Kidney (tissue), 14 donors: ENCODE data around the gene LRBA. TPM values are rescaled to one million over a fixed set of nuclear protein-coding genes. Genes with fewer than 3 reads are reported as not detected.

Experiments used
- DNase-seq, 5 donors: peaks; one replicate each; pipeline ENCODE4 v3.0.0-alpha.2; 2013 to 2020
- FAIRE-seq: peaks from 2 replicates; lab custom pipeline; 2012; peaks lifted over from hg19 to GRCh38; lab: Jason Lieb, UNC
- H3K27ac ChIP-seq, 2 donors: one replicate each; pipeline ENCODE4 v1.7.0; 2013; ENCODE audit warnings: low read depth in 2 of 2, low read length in 2 of 2, inconsistent platforms in 1 of 2
- H3K27me3 ChIP-seq: one replicate; pipeline ENCODE4 v1.7.1; 2013; ENCODE audit warnings: low read length, inconsistent platforms; ENCODE audit not compliant: control insufficient read depth, insufficient read depth
- H3K36me3 ChIP-seq, 3 donors: one replicate each; pipeline versions ENCODE4 v1.7.0 to v1.7.1; 2013; ENCODE audit warnings: low read length in 3 of 3, control low read depth in 1 of 3, inconsistent platforms in 1 of 3; ENCODE audit not compliant: insufficient read depth in 3 of 3, control insufficient read depth in 2 of 3
- H3K4me1 ChIP-seq, 3 donors: one replicate each; pipeline versions ENCODE4 v1.7.0 to v1.7.1; 2013; ENCODE audit warnings: low read length in 3 of 3, inconsistent platforms in 1 of 3, low read depth in 1 of 3; ENCODE audit not compliant: control insufficient read depth in 2 of 3, insufficient read depth in 2 of 3
- H3K4me3 ChIP-seq, 3 donors: one replicate each; pipeline versions ENCODE4 v1.7.0 to v1.8.1; 2013; ENCODE audit warnings: low read length in 3 of 3, control low read depth in 1 of 3, inconsistent platforms in 1 of 3
- H3K9ac ChIP-seq, 3 donors: one replicate each; pipeline versions ENCODE4 v1.7.0 to v1.7.1; 2013; ENCODE audit warnings: low read length in 3 of 3, control low read depth in 1 of 3, inconsistent platforms in 1 of 3
- H3K9me3 ChIP-seq, 3 donors: one replicate each; pipeline versions ENCODE4 v1.7.0 to v1.7.1; 2013; ENCODE audit warnings: low read length in 3 of 3, control low read depth in 1 of 3, inconsistent platforms in 1 of 3; ENCODE audit not compliant: control insufficient read depth in 2 of 3, insufficient read depth in 1 of 3
- intact Hi-C: fragments of 100-400 bp; cut with DNase I; formaldehyde crosslinking; loops from one replicate; pipeline ENCODE4 v1.11.1; 2022
- polyA plus RNA-seq: library from polyadenylated mRNA; stranded (reverse); fragments of 350-450 nt; fragmentation: Illumina TruSeq; extraction: RNeasy Lipid Tissue Mini Kit (QIAGEN cat#74804); gene quantifications from one replicate; pipeline ENCODE4 v1.2.3, GENCODE V29; 2014; ENCODE audit warnings: low read depth, low replicate concordance; ENCODE audit not compliant: insufficient read depth
- total RNA-seq: library from RNA; stranded (reverse); fragmentation: NEBNext Ultra II Directional; extraction: Animal tissue kit (Norgen Biotek cat#: 25700); gene quantifications from one replicate; pipeline ENCODE4 v1.2.1, GENCODE V29; 2021
- TF ChIP-seq, protein P1 (sequence below): IDR thresholded peaks from 3 replicates; pipeline ENCODE4 v1.5.1; 2012; ENCODE audit warnings: mild to moderate bottlenecking, moderate library complexity, borderline replicate concordance; ENCODE audit not compliant: insufficient read depth; ENCODE audit errors: extremely low read depth
- donor health status: control.
- donor health status: control.
- donor health status: control.
- donor health status: control.
- donor health status: control.
- donor health status: DM: yes; HTN: yes; CAD: no.
- donor health status: Normal renal cell carcinoma (clear cell type).

Gene LRBA
- total and polyA plus RNA-seq, 2 donors from 2014 or later = 20.3 to 76.7 TPM

DNA sequence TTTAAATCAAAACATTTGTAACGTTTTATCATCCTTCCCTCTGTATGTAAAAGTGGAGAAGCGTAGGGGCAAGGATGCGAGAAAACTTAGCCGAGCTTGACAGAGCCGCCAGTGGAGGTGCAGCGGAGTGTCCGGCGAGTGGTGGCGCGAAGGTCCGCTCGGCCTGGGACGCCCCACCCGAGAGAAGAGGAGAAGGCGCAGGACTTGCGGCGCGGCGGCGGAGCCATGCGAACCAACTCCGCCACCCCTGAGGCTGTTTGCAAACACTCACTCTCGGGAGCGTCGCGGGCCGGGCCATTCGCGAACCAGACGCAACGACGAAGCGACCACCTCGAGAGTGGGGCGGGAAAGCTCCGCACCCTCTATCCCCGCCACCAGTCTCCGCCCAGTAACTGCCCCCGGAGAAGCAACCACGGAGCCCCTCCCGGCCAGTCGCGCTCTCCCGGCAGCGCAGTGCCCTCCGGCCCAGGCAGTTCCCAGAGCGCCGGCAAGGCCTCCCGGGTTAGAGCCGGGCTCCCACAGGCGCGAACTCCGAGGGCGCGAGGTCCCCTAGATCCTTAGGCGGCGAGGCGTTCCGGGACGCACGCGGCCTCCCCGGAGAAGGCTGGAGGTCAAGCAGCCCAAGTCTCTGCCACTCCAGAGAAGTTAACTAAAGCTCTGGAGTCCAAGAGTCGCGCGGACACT lies 435.4 kb downstream of the LRBA start:
- no peaks in the 10 kb centered on the region for H3K36me3 ChIP-seq
- peaks cover 46% of the 10 kb centered on the region for H3K27me3 ChIP-seq
- H3K4me3 ChIP-seq = peak overlapping the region in 2 of 3 donors; percentile 47 to 55
- H3K9ac ChIP-seq = no peak overlapping the region
- H3K4me1 ChIP-seq = no peaks in the 10 kb centered on the region
- DNase-seq = peak; percentile 45 to 73 (median 67)
- H3K27ac ChIP-seq = peak overlapping the region in 1 of 2 donors; percentile 43
- FAIRE-seq = no peak
- TF ChIP-seq, protein P1, sequence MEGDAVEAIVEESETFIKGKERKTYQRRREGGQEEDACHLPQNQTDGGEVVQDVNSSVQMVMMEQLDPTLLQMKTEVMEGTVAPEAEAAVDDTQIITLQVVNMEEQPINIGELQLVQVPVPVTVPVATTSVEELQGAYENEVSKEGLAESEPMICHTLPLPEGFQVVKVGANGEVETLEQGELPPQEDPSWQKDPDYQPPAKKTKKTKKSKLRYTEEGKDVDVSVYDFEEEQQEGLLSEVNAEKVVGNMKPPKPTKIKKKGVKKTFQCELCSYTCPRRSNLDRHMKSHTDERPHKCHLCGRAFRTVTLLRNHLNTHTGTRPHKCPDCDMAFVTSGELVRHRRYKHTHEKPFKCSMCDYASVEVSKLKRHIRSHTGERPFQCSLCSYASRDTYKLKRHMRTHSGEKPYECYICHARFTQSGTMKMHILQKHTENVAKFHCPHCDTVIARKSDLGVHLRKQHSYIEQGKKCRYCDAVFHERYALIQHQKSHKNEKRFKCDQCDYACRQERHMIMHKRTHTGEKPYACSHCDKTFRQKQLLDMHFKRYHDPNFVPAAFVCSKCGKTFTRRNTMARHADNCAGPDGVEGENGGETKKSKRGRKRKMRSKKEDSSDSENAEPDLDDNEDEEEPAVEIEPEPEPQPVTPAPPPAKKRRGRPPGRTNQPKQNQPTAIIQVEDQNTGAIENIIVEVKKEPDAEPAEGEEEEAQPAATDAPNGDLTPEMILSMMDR = no peak
- intact Hi-C loops = no loop called here
- H3K9me3 ChIP-seq = no peaks in the 10 kb centered on the region

DNA sequence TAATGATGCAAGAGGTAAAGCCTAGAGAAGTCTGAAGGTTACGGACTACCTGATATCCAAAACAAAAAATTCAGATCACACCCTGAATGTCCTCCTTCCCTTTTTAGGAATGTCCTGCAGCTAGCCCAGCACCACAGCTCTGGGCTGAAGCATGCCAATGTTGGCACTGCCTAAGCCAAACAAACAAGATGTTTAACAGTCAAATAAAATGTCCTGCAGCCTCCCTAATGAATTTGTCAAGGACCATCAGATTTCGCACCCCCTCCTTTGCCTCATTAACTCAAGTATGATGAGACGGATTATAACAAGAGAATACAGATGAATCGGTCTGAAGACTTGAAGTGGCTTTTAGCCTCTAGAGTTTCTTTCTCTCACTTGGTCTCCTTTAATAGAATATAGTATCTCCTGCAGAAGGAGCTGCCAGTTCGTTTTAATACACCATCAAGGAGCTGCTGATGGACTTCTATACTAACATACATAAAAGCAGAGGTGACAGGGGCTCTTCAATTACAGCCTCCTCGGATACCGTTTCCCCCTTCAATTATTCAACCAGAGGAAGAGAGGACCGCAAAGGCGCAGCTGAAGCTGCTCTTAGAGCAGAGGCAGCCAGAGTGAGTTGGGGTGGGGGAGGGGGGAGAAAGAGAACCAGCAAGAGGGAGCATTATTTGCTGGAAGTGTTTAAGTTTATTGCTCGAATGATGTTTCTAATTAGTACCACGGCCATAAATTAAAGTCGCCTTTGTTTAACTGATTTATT lies 436.2 kb downstream of the LRBA start:
- H3K9ac ChIP-seq = no peak overlapping the region
- no peaks in the 10 kb centered on the region for H3K9me3 ChIP-seq
- H3K27me3 ChIP-seq = peaks cover 41% of the 10 kb centered on the region
- no peak overlapping the region for H3K27ac ChIP-seq
- no peaks in the 10 kb centered on the region for H3K4me1 ChIP-seq
- H3K4me3 ChIP-seq = peak overlapping the region in 2 of 3 donors; percentile 47 to 55
- peak in 4 of 5 donors; percentile 54 to 75 (median 63) for DNase-seq
- no peak for FAIRE-seq
- TF ChIP-seq, protein P1 = no peak
- intact Hi-C loops = no loop called here
- H3K36me3 ChIP-seq = no peaks in the 10 kb centered on the region

DNA sequence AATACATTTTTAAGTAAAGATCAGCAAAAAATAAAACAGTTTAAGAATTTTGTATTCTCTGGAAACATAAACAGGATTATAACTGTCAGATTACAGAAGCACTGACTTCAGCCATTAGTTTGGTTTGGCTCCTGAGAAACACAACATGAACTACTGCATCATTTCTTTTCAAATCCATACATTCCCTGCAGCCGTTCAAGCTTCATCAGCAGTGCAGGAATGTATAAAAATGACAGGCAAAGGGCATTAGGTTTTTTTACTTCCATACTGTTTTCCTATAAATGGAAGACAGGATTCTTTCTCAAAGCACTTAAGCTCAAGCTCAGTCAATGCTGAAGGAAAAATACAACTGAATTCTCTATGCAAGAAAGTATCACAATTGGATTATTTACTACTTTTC lies 437.3 kb downstream of the LRBA start:
- TF ChIP-seq, protein P1 = no peak
- intact Hi-C loops = no loop called here
- FAIRE-seq = no peak
- peaks cover 32% of the 10 kb centered on the region for H3K27me3 ChIP-seq
- no peaks in the 10 kb centered on the region for H3K4me1 ChIP-seq
- H3K4me3 ChIP-seq = no peak overlapping the region
- no peak overlapping the region for H3K9ac ChIP-seq
- H3K27ac ChIP-seq = no peak overlapping the region
- DNase-seq = peak in 1 of 5 donors; percentile 10
- no peaks in the 10 kb centered on the region for H3K36me3 ChIP-seq
- H3K9me3 ChIP-seq = no peaks in the 10 kb centered on the region
